NCI-H226 (cell line): ENCODE data around the gene PGLYRP3.

Experiments
- DNase-seq: peaks from one replicate; pipeline ENCODE4 v3.0.0-alpha.2; 2015

PGLYRP3 gene

GRCh38 chr1:153312570-153313186 is at the start of gene PGLYRP3:
TSS of gene PGLYRP3 (minus strand) at chr1:153312952. CDS start at chr1:153310665, 2,287 bp downstream.
- peak; percentile 36 for DNase-seq

GRCh38 chr1:153362187-153362775 is 49.5 kb upstream of the PGLYRP3 start:
- no peak for DNase-seq

- no peak for DNase-seq
Observed at GRCh38 chr1:153361480-153362109, 48.8 kb upstream of the PGLYRP3 start.

- DNase-seq = no peak
Observed at GRCh38 chr1:153360592-153361479, 48.1 kb upstream of the PGLYRP3 start.

GRCh38 chr1:153360190-153360589 is 47.4 kb upstream of the PGLYRP3 start:
- no peak for DNase-seq

GRCh38 chr1:153359241-153359640 is 46.5 kb upstream of the PGLYRP3 start:
- DNase-seq = no peak

- no peak for DNase-seq
Observed at GRCh38 chr1:153358691-153358975, 45.9 kb upstream of the PGLYRP3 start.

GRCh38 chr1:153357853-153358690 is 45.3 kb upstream of the PGLYRP3 start, which contains the start of gene S100A9:
TSS of gene S100A9 (plus strand) at chr1:153357854. CDS start at chr1:153358284, 430 bp downstream.
- no peak for DNase-seq

- no peak for DNase-seq
Observed at GRCh38 chr1:153357076-153357852, 44.5 kb upstream of the PGLYRP3 start.

- DNase-seq = no peak
Observed at GRCh38 chr1:153356392-153357075, 43.8 kb upstream of the PGLYRP3 start.

- peak; percentile 42 for DNase-seq
Observed at GRCh38 chr1:153355445-153356071, 42.8 kb upstream of the PGLYRP3 start.

- no peak for DNase-seq
Observed at GRCh38 chr1:153354515-153355193, 41.9 kb upstream of the PGLYRP3 start.

- DNase-seq = no peak
Observed at GRCh38 chr1:153353226-153353947, 40.6 kb upstream of the PGLYRP3 start.

GRCh38 chr1:153352523-153352922 is 39.8 kb upstream of the PGLYRP3 start:
- peak; percentile 29 for DNase-seq

- DNase-seq = no peak
Observed at GRCh38 chr1:153350321-153350957, 37.7 kb upstream of the PGLYRP3 start.

GRCh38 chr1:153349363-153350320 is 36.9 kb upstream of the PGLYRP3 start:
- DNase-seq = no peak
